Thymus (tissue), 11 donors: ENCODE measurements around the gene SYNDIG1. TPM values are rescaled to one million over a fixed set of nuclear protein-coding genes. Genes with fewer than 3 reads are reported as not detected.

ENCODE experiments used
- DNase-seq, 9 donors: peaks; one replicate each; pipeline ENCODE4 v3.0.0-alpha.2; 2013; ENCODE audit warnings: low spot score in 9 of 9, low read depth in 6 of 9, missing footprints in 1 of 9
- H3K27ac ChIP-seq, 2 donors: one replicate each; pipeline ENCODE4 v1.5.1; 2013; ENCODE audit warnings: control low read depth in 1 of 2, low read depth in 1 of 2, low read length in 1 of 2, mild to moderate bottlenecking in 1 of 2, moderate library complexity in 1 of 2
- H3K27me3 ChIP-seq, 2 donors: one replicate each; pipeline ENCODE4 v1.5.1; 2013; ENCODE audit warnings: low read length in 1 of 2; ENCODE audit not compliant: control insufficient read depth in 2 of 2, insufficient read depth in 1 of 2
- H3K36me3 ChIP-seq, 2 donors: one replicate each; pipeline ENCODE4 v1.5.1; 2013; ENCODE audit warnings: low read length in 1 of 2, mild to moderate bottlenecking in 1 of 2, moderate library complexity in 1 of 2; ENCODE audit not compliant: control insufficient read depth in 2 of 2, insufficient read depth in 2 of 2
- H3K4me1 ChIP-seq, 2 donors: one replicate each; pipeline ENCODE4 v1.5.1; 2013; ENCODE audit warnings: low read length in 2 of 2; ENCODE audit not compliant: control insufficient read depth in 2 of 2, insufficient read depth in 2 of 2
- H3K4me3 ChIP-seq, 2 donors: one replicate each; pipeline ENCODE4 v1.5.1; 2013; ENCODE audit warnings: low read length in 2 of 2, control low read depth in 1 of 2, mild to moderate bottlenecking in 1 of 2
- H3K9me3 ChIP-seq, 2 donors: one replicate each; pipeline ENCODE4 v1.5.1; 2013; ENCODE audit warnings: low read length in 1 of 2, mild to moderate bottlenecking in 1 of 2; ENCODE audit not compliant: control insufficient read depth in 2 of 2, insufficient read depth in 1 of 2
- WGBS: extraction: QIAGEN DNeasy Blood & Tissue Kit; methylation state at CpG from one replicate; pipeline ENCODE4 v1.1.7; 2013; 5-methylcytosine and 5-hydroxymethylcytosine counted together
- polyA plus RNA-seq: library from polyadenylated mRNA; stranded (reverse); fragments of 200-250 nt; gene quantifications from one replicate; pipeline ENCODE4 v1.2.3, GENCODE V29; 2013
- total RNA-seq: library from RNA; stranded (reverse); fragments of 120-200 nt; gene quantifications from one replicate; pipeline ENCODE4 v1.2.4, GENCODE V29; 2013
- donor health status: healthy.

SYNDIG1 gene
- total and polyA plus RNA-seq, 2 donors, result 0.41 to 3.2 TPM

DNA sequence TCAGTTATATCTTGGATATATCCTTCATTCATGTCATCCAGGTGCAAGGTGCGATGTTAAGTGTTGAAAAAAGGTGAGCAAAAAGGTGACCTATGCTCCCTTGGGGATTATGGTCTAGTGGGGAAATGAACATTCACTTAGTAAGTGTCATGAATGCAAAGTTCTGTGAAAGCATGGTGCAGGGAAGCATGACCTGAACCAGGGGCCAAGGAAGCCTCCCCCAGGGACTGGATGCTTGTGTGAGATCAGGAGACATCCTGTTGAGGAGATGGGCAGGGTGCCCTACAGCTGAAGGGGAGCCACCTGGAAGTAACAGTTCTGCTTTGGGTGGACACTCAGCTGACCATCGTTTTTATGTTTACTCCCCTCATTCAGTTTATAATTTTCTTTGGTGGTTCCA, 179.5 kb downstream of the SYNDIG1 start:
- Histone ChIP-seq H3K9me3 (no peaks in the 10 kb centered on the region), H3K36me3 (no peaks in the 10 kb centered on the region), H3K27me3 (no peaks in the 10 kb centered on the region), H3K4me3 (no peak overlapping the region), H3K4me1 (peaks cover 17 to 32% of the 10 kb centered on the region in 2 donors), H3K27ac (no peak overlapping the region)
- DNase-seq, result no peak
- WGBS, result 98% methylated on average over 2 of the region's 2 CpGs

DNA sequence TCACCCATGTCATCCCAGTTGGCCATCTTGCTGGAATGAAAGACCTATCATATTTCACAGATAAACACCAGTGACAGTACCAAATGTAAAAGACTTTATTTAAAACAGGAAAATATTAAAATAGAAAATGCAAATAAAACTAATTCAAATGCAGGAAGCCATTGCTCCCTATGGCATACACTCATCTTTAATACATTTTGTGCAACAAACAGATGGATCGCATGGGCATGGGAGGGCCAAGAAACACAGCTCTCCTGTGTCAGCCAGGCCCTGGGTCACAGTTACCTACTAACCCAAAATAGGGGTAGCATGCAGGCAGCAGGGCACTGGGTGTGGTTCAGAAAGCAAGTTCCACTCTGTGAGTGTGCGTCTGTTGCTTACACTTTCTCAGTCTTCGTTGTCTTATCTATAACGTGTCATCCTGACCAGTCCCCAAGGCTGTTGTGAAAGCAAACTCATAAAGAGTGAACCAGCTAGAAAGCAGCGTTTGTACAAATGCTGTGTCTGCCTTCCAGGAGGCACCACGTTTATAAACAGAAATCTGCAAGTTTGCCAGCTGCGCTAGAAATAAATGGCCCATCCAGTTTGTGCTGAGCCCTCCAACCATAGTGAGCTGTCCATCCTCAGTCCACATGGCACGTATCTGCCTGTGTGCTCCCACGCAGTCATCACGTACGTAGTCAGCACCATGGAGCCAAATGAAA, 180.5 kb downstream of the SYNDIG1 start:
- DNase-seq, result no peak
- peaks cover 17 to 32% of the 10 kb centered on the region in 2 donors for H3K4me1 ChIP-seq
- no peaks in the 10 kb centered on the region for H3K9me3 ChIP-seq
- WGBS, result 95% methylated on average over 11 of the region's 11 CpGs
- no peak overlapping the region for H3K4me3 ChIP-seq
- H3K27me3 ChIP-seq, result no peaks in the 10 kb centered on the region
- H3K36me3 ChIP-seq, result no peaks in the 10 kb centered on the region
- no peak overlapping the region for H3K27ac ChIP-seq

DNA sequence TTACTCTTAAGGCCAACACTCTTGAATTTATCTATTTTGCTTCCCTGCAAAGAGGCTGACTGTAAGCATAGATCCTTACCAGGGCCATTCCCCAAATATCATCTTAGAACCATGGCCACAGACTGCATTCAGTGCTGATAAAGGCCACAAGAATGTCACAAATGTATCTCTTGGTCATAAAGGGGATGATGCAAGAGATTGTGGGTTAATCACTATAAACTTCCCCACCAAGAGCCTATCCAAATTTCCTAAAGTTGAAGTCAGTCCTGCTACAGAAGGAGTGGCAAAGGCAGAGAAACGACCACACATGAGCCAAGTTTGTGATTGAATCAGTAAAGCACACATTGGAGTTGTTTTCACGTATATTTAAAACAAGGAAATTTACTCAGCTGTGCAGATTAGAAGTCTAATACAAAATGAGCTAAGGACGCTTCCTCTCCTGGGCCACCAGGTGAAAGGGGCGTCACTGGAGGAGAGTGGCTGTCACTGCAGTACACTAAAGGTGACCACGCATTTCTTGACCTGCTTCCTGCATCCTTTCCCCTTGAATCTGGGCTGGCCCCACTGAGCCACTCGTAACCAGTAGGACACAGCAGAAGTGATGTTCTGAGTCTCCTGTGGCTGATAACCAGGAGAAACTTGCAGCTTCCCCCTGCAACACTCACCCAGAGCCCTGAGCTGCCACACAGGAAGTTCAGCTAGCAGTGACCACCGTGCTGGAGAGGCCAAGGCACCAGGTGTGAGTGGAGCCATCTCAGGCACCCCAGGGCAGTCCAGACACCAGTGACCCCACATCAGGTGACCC, 181.9 kb downstream of the SYNDIG1 start:
- H3K9me3 ChIP-seq, result no peaks in the 10 kb centered on the region
- H3K27ac ChIP-seq, result no peak overlapping the region
- 75% methylated on average over 7 of the region's 7 CpGs for WGBS
- no peak for DNase-seq
- no peaks in the 10 kb centered on the region for H3K36me3 ChIP-seq
- H3K4me3 ChIP-seq, result no peak overlapping the region
- no peaks in the 10 kb centered on the region for H3K27me3 ChIP-seq
- H3K4me1 ChIP-seq, result peaks cover 6 to 17% of the 10 kb centered on the region in 2 donors

DNA sequence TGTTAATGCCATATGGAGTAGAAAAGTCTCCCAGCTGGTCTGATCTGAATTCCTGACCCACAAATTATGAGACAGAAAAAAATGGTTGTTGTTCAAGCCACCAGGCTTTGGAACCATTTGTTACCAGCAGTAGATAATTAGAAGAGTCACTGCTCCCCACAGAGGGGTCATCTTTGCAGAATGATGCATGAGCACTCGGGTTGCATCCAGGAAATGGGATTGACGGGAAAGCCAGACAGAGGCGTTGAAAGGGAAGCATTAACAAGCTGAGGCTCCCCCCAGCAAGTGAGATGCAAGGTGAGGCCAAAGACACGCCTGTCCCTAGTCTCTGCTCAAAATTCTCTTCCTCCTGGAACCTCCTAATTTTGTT, 182.5 kb downstream of the SYNDIG1 start:
- Histone ChIP-seq H3K27me3 (no peaks in the 10 kb centered on the region), H3K9me3 (no peaks in the 10 kb centered on the region), H3K4me3 (no peak overlapping the region), H3K36me3 (no peaks in the 10 kb centered on the region), H3K4me1 (peaks cover under 1 to 12% of the 10 kb centered on the region in 2 donors), H3K27ac (no peak overlapping the region)
- WGBS, result 98% methylated on average over 4 of the region's 4 CpGs
- no peak for DNase-seq

DNA sequence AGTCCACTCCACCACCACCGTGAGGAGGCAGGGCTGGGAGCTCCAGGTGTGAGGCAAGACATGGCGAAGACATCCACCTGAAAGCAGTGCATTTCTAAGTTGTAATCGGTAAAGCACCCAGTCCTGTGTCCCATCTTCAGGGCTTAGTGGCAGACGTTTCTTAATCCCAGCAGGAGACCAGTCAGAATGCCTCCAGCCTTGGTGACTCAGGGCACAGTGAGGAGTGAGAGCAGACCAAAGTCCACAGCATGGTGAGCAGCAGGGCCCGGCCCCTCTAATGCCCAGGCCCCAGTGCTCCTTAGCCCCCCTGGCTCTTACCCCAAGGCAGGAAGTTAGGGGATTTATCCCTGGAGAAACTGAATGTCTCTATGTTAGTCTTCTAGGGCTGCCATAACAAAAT, 183.9 kb downstream of the SYNDIG1 start:
- peaks cover 0 to 3% of the 10 kb centered on the region in 2 donors for H3K4me1 ChIP-seq
- no peak overlapping the region for H3K4me3 ChIP-seq
- no peaks in the 10 kb centered on the region for H3K36me3 ChIP-seq
- no peak overlapping the region for H3K27ac ChIP-seq
- H3K9me3 ChIP-seq, result no peaks in the 10 kb centered on the region
- no peaks in the 10 kb centered on the region for H3K27me3 ChIP-seq
- no peak for DNase-seq
- 95% methylated on average over 5 of the region's 5 CpGs for WGBS

DNA sequence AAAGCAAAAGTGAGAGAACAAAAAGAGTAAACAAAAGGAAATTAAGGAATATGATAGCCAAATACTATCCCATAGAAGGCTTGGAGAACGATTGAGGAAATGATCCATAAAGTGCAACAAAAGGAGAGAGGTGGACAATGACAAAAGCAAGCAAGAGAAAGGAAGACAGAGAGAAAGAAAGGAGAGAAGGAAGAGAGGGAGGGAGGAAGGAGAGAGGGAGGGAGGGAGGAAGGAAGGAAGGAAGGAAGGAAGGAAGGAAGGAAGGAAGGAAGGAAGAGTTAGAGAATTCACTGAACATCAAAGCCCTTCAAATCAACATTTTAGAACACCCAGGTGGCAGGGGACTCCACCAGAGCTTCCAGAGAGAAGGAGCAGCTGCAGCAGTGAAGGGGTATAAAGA, 185.0 kb downstream of the SYNDIG1 start:
- Histone ChIP-seq H3K4me3 (no peak overlapping the region), H3K27ac (no peak overlapping the region), H3K27me3 (no peaks in the 10 kb centered on the region), H3K4me1 (no peaks in the 10 kb centered on the region), H3K36me3 (no peaks in the 10 kb centered on the region), H3K9me3 (no peaks in the 10 kb centered on the region)
- no peak for DNase-seq
- 83% methylated on average over 1 of the region's 1 CpG for WGBS

DNA sequence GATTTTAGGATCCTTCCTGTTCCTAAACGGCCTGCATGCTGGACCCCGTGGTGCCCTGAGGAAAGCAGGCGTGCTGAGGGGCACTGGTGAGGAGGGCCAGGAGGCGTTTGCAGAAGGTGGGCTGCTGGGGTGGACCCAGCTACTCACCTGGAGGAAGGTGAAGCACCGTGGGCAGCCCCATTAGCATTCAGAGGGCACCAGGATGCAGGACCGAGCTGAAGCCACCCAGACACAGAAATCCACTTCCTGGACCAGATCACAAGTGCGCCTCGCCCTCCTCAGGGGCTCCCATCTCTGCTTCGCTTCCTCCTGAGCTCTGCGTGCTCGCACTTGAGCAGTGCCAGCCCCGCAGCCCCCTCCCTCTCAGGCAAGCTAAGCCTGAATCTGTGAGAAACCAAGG, 187.0 kb downstream of the SYNDIG1 start:
- H3K27ac ChIP-seq, result no peak overlapping the region
- H3K4me1 ChIP-seq, result no peaks in the 10 kb centered on the region
- 96% methylated on average over 12 of the region's 12 CpGs for WGBS
- no peak overlapping the region for H3K4me3 ChIP-seq
- no peaks in the 10 kb centered on the region for H3K27me3 ChIP-seq
- no peaks in the 10 kb centered on the region for H3K9me3 ChIP-seq
- no peaks in the 10 kb centered on the region for H3K36me3 ChIP-seq
- DNase-seq, result no peak

DNA sequence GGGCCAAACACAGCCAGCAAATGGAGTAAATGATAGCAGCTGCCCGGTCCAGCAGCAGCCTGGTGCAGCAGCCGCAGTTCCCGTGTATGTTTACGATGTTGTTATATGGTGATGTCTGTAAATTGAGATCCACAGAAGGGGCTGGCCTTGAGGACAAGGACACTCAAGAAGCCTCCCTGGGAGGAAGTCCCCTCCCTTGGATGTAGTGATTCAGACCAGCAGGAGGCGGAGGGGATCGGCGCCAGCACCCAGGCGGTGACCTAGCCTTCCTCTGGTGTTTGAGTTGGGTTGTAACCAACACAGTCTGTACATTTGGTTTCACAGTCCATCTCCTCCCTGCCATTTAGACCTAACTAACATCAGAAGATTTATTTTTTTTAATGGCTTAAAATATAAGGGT, 187.8 kb downstream of the SYNDIG1 start:
- DNase-seq, result no peak

DNA sequence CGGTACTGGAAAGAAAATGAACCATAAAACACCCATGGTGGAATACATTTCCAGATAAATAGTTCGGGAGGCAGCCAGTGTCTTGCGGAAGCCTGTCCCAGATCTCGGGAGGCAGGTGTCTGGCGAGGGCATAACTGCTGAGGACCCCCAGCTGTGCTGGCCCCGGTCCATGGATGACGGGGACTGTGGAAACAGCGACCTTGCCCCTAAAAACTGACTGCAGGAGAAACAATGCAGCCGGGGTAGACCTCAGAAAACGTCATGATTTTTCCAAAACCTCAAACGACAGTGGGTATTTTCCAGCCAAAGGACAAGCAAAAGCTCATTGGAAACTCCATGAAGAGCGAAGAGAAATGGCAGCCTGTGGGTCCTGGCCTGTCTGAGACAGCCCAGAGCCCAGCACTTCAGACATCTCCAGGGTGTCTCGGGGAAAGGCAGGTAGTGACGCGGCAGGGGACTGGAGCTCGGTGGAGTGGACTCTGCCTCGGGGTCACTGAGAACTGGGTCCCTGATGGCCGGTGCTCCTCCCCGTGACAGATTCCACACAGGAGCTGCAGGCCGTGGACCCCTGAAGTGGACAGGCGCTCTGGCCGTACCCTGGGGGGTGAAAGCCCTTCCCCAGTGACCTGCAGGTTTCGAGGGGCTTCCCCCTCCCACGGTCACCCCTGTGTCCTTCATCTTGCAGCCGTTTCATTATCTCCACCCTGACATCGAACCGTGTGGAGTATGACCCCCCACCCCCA, 188.6 kb downstream of the SYNDIG1 start:
- H3K9me3 ChIP-seq, result no peaks in the 10 kb centered on the region
- WGBS, result 93% methylated on average over 27 of the region's 27 CpGs
- no peaks in the 10 kb centered on the region for H3K36me3 ChIP-seq
- H3K4me3 ChIP-seq, result no peak overlapping the region
- H3K27me3 ChIP-seq, result no peaks in the 10 kb centered on the region
- H3K4me1 ChIP-seq, result no peaks in the 10 kb centered on the region
- DNase-seq, result no peak
- H3K27ac ChIP-seq, result no peak overlapping the region

More for the DNA sequence above, 187.8 kb downstream of the SYNDIG1 start:
- H3K9me3 ChIP-seq, result no peaks in the 10 kb centered on the region
- WGBS, result 98% methylated on average over 8 of the region's 8 CpGs
- H3K4me3 ChIP-seq, result no peak overlapping the region
- H3K4me1 ChIP-seq, result no peaks in the 10 kb centered on the region
- no peaks in the 10 kb centered on the region for H3K36me3 ChIP-seq
- H3K27me3 ChIP-seq, result no peaks in the 10 kb centered on the region
- H3K27ac ChIP-seq, result no peak overlapping the region
